Adrenal gland (tissue), 5 donors: Measurements from ENCODE around the gene GATA5.

Experiments used
- POLR2A ChIP-seq, 2 donors: fragments of 450-650 bp; IDR thresholded peaks; one replicate each; pipeline ENCODE4 v1.6.1; 2017; ENCODE audit warnings: antibody characterized with exemption in 2 of 2, mild to moderate bottlenecking in 2 of 2, moderate library complexity in 1 of 2
- TF ChIP-seq, protein P1 (sequence below), 6 experiments: fragments of 450-650 bp in 4 of 6; fragments of 200-600 bp in 2 of 6; sonication (generic) in 1 of 6; IDR thresholded peaks; 1 replicate in 5 of 6; 2 replicates in 1 of 6; pipeline versions ENCODE4 v1.5.1 to v1.8.0; 2016 to 2021; ENCODE audit warnings: antibody characterized with exemption in 6 of 6, mild to moderate bottlenecking in 2 of 6, moderate library complexity in 1 of 6
- donor health status: DM: no; HTN: no; CAD: no.

DNA sequence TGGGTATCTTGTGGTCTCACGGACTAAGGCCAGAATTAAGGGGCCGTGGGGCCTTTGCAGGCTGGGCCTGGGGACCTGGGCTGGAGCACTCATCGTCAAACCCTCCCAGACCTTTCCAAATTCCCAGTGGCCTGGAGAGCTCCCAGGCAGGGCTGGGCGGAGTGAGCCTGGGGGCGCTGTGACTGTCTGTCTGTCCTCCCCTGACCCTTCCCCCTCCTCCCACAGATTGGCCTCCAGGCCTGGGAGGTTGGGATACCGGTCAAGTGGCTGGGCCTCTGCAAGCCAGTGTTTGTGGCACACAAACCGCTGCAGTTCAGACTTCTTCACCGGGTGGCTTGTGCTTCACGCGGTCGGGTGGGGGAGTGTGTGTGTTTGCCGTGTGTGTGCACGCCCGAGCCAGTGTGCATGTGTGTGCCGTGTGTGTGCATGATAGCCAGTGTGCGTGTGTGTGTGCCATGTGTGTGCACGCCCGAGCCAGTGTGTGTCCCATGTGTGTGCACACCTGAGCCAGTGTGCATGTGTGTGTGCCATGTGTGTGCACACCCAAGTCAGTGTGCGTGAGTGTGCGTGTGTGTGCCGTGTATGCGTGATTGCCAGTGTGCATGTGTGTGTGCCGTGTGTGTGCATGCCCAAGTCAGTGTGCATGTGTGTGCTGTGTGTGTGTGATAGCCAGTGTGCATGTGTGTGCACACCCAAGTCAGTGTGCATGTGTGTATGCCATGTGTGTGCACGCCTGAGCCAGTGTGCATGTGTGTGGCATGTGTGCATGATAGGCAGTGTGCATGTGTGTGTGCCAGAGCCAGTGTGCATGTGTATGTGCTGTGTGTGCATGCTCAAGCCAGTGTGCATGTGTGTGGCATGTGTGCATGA is 54.7 kb downstream of the GATA5 start:
- TF ChIP-seq, protein P1, sequence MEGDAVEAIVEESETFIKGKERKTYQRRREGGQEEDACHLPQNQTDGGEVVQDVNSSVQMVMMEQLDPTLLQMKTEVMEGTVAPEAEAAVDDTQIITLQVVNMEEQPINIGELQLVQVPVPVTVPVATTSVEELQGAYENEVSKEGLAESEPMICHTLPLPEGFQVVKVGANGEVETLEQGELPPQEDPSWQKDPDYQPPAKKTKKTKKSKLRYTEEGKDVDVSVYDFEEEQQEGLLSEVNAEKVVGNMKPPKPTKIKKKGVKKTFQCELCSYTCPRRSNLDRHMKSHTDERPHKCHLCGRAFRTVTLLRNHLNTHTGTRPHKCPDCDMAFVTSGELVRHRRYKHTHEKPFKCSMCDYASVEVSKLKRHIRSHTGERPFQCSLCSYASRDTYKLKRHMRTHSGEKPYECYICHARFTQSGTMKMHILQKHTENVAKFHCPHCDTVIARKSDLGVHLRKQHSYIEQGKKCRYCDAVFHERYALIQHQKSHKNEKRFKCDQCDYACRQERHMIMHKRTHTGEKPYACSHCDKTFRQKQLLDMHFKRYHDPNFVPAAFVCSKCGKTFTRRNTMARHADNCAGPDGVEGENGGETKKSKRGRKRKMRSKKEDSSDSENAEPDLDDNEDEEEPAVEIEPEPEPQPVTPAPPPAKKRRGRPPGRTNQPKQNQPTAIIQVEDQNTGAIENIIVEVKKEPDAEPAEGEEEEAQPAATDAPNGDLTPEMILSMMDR (IDR thresholded peaks at IDR 0.05) = no peak
- no peak for TF ChIP-seq POLR2A (IDR thresholded peaks at IDR 0.05)
